ENCODE measurements around the gene DOCK4. TPM values are rescaled to one million over a fixed set of nuclear protein-coding genes. Genes with fewer than 3 reads are reported as not detected.
A peak's percentile ranks its signal among the peaks of the same experiment; 100 is the strongest.

DOCK4 gene
- total RNA-seq, 1 donor from 2014 or later, result 4.5 TPM

DNA sequence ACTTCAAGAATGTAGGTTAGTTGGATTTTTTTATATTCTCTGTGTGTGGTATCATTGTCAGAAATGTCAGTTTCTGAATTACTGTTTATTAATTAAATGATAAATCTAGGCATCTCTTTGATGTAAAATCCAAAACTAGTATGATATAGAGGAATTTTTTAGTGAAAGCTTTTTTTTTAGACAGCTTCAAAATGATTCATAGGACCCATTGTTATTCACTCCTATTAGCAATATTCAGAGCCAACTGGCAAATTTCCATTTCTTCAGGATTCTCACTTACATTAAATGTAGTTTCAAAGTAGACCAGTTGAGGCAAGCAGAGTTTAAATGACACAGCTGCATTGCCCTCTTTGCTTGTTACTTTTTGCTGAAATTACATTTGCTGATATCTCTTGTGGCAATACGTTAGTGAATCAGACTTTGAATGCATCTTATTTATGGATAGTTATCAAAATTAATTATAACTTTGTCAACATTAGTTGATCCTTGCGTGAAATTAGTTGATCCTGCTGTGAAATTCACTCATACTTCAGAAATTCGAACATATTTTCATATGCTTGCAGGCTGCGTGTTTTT is 20.6 kb upstream of the DOCK4 start:
- H3K27me3 ChIP-seq (ENCODE audit: control insufficient read depth, insufficient read depth, low read length), result no peaks in the 10 kb centered on the region
- TF ChIP-seq CTCF (IDR thresholded peaks at IDR 0.05; ENCODE audit: insufficient read depth, low read length, severe bottlenecking), result no peak
- H3K4me3 ChIP-seq (ENCODE audit: low read depth, low read length), result no peak overlapping the region
- DNase-seq (ENCODE audit: low read depth) (peak; percentile 93), FAIRE-seq (no peak)
- H3K36me3 ChIP-seq (ENCODE audit: control insufficient read depth, insufficient read depth, low read length), result no peaks in the 10 kb centered on the region

DNA sequence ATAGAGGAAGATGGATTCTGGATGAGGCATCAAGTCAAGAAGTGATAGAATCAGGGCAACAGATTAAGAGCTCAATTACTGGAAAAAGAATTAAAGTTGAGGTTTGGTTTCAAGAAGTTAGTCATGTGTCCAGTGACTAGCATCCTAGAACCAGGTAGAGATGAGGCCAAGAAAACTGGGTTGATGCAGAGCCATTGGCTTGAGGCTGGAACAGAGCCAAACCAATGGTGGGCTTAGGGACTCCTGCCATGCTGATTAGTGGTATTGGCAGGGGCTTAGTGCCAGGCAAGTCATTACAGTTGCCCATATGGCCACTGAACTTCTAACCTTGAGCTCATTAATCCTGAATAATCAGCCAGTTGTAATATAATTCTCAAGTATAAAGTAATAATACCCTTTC is 18.8 kb upstream of the DOCK4 start:
- DNase-seq (ENCODE audit: low read depth), result no peak
- FAIRE-seq, result no peak
- no peak overlapping the region for H3K4me3 ChIP-seq (ENCODE audit: low read depth, low read length)
- H3K27me3 ChIP-seq (ENCODE audit: control insufficient read depth, insufficient read depth, low read length), result no peaks in the 10 kb centered on the region
- no peak for TF ChIP-seq CTCF (IDR thresholded peaks at IDR 0.05; ENCODE audit: insufficient read depth, low read length, severe bottlenecking)
- no peaks in the 10 kb centered on the region for H3K36me3 ChIP-seq (ENCODE audit: control insufficient read depth, insufficient read depth, low read length)

GRCh38 chr7:112224186-112224585 is 18.0 kb upstream of the DOCK4 start:
- DNase-seq (ENCODE audit: low read depth) (no peak), FAIRE-seq (no peak)
- H3K36me3 ChIP-seq (ENCODE audit: control insufficient read depth, insufficient read depth, low read length), result no peaks in the 10 kb centered on the region
- TF ChIP-seq CTCF (IDR thresholded peaks at IDR 0.05; ENCODE audit: insufficient read depth, low read length, severe bottlenecking), result no peak
- no peaks in the 10 kb centered on the region for H3K27me3 ChIP-seq (ENCODE audit: control insufficient read depth, insufficient read depth, low read length)
- H3K4me3 ChIP-seq (ENCODE audit: low read depth, low read length), result no peak overlapping the region

GRCh38 chr7:112223310-112223709 is 17.1 kb upstream of the DOCK4 start:
- Histone ChIP-seq H3K27me3 (ENCODE audit: control insufficient read depth, insufficient read depth, low read length) (no peaks in the 10 kb centered on the region), H3K4me3 (ENCODE audit: low read depth, low read length) (no peak overlapping the region), H3K36me3 (ENCODE audit: control insufficient read depth, insufficient read depth, low read length) (no peaks in the 10 kb centered on the region)
- DNase-seq (ENCODE audit: low read depth), result no peak
- no peak for FAIRE-seq
- no peak for TF ChIP-seq CTCF (IDR thresholded peaks at IDR 0.05; ENCODE audit: insufficient read depth, low read length, severe bottlenecking)

DNA sequence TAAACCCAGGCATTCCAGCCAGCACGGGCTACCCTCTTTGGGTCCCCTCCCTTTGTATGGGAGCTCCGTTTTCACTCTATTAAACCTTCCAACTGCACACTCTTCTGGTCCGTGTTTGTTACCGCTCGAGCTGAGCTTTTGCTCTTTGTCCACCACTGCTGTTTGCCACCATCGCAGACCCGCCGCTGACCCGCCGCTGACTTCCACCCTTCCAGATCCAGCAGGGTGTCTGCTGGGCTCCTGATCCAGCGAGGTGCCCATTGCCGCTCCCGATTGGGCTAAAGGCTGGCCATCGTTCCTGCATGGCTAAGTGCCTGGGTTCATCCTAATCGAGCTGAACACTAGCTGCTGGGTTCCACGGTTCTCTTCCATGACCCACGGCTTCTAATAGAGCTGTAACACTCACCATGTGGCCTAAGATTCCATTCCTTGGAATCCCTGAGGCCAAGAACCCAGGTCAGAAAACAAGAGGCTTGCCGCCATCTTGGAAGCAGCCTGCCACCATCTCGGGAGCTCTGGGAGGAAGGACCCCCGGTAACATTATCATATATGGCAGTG is 14.8 kb upstream of the DOCK4 start:
- Histone ChIP-seq H3K27me3 (ENCODE audit: control insufficient read depth, insufficient read depth, low read length) (no peaks in the 10 kb centered on the region), H3K4me3 (ENCODE audit: low read depth, low read length) (no peak overlapping the region), H3K36me3 (ENCODE audit: control insufficient read depth, insufficient read depth, low read length) (no peaks in the 10 kb centered on the region)
- TF ChIP-seq CTCF (IDR thresholded peaks at IDR 0.05; ENCODE audit: insufficient read depth, low read length, severe bottlenecking), result no peak
- DNase-seq (ENCODE audit: low read depth), result no peak
- FAIRE-seq, result no peak

DNA sequence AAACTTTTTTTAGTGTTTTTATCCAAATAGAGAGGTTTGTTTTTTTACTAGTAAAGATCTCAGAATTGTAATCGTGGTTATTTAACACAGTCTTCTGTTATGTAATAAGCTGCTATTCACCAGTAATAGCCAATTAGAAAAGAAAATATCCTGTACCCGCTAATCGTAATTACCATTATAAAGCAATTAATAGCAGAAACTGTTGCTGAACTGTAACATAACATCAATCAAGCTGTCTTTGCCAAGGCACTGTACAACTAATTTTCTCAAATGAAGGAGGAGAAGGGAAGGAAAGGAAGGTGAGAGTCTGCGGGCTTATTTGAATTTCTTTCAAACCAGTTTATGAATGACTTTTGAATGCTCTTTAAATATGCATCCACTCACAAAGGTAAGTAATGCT is 9.6 kb upstream of the DOCK4 start:
- no peak for TF ChIP-seq CTCF (IDR thresholded peaks at IDR 0.05; ENCODE audit: insufficient read depth, low read length, severe bottlenecking)
- no peak for DNase-seq (ENCODE audit: low read depth)
- Histone ChIP-seq H3K4me3 (ENCODE audit: low read depth, low read length) (no peak overlapping the region), H3K36me3 (ENCODE audit: control insufficient read depth, insufficient read depth, low read length) (no peaks in the 10 kb centered on the region), H3K27me3 (ENCODE audit: control insufficient read depth, insufficient read depth, low read length) (no peaks in the 10 kb centered on the region)
- FAIRE-seq, result no peak
